Measurements from ENCODE around the gene ATP6V1G2. TPM values are rescaled to one million over a fixed set of nuclear protein-coding genes. Genes with fewer than 3 reads are reported as not detected.

ATP6V1G2 gene
- total RNA-seq, 1 donor from 2014 or later = 0.67 TPM

GRCh38 chr6:31560697-31561058, 14.3 kb upstream of the ATP6V1G2 start:
- TF ChIP-seq CTCF (IDR thresholded peaks at IDR 0.05; ENCODE audit: insufficient read depth, low read length, poor library complexity, severe bottlenecking) = no peak

GRCh38 chr6:31559958-31560696, 13.7 kb upstream of the ATP6V1G2 start:
- no peak overlapping the region for H3K4me3 ChIP-seq (ENCODE audit: low read depth, low read length)
- no peak for TF ChIP-seq CTCF (IDR thresholded peaks at IDR 0.05; ENCODE audit: insufficient read depth, low read length, poor library complexity, severe bottlenecking)
- no peak for DNase-seq (ENCODE audit: low read depth)
- H3K27me3 ChIP-seq (ENCODE audit: control insufficient read depth, insufficient read depth, low read length) = no peaks in the 10 kb centered on the region
- H3K36me3 ChIP-seq (ENCODE audit: control insufficient read depth, insufficient read depth, low read length) = peaks cover 8% of the 10 kb centered on the region

More at GRCh38 chr6:31560697-31561058, 14.3 kb upstream of the ATP6V1G2 start:
- Histone ChIP-seq H3K27me3 (ENCODE audit: control insufficient read depth, insufficient read depth, low read length) (no peaks in the 10 kb centered on the region), H3K4me3 (ENCODE audit: low read depth, low read length) (no peak overlapping the region), H3K36me3 (ENCODE audit: control insufficient read depth, insufficient read depth, low read length) (peaks cover 8% of the 10 kb centered on the region)
- no peak for DNase-seq (ENCODE audit: low read depth)

GRCh38 chr6:31559606-31559957, 13.2 kb upstream of the ATP6V1G2 start:
- H3K4me3 ChIP-seq (ENCODE audit: low read depth, low read length) = no peak overlapping the region
- no peaks in the 10 kb centered on the region for H3K27me3 ChIP-seq (ENCODE audit: control insufficient read depth, insufficient read depth, low read length)
- no peak for TF ChIP-seq CTCF (IDR thresholded peaks at IDR 0.05; ENCODE audit: insufficient read depth, low read length, poor library complexity, severe bottlenecking)
- peaks cover 8% of the 10 kb centered on the region for H3K36me3 ChIP-seq (ENCODE audit: control insufficient read depth, insufficient read depth, low read length)
- no peak for DNase-seq (ENCODE audit: low read depth)

GRCh38 chr6:31558631-31559500, 12.5 kb upstream of the ATP6V1G2 start:
- DNase-seq (ENCODE audit: low read depth) = no peak
- Histone ChIP-seq H3K36me3 (ENCODE audit: control insufficient read depth, insufficient read depth, low read length) (peaks cover 8% of the 10 kb centered on the region), H3K27me3 (ENCODE audit: control insufficient read depth, insufficient read depth, low read length) (no peaks in the 10 kb centered on the region), H3K4me3 (ENCODE audit: low read depth, low read length) (no peak overlapping the region)
- no peak for TF ChIP-seq CTCF (IDR thresholded peaks at IDR 0.05; ENCODE audit: insufficient read depth, low read length, poor library complexity, severe bottlenecking)

GRCh38 chr6:31558318-31558625, 11.9 kb upstream of the ATP6V1G2 start:
- H3K36me3 ChIP-seq (ENCODE audit: control insufficient read depth, insufficient read depth, low read length) = peaks cover 8% of the 10 kb centered on the region
- H3K4me3 ChIP-seq (ENCODE audit: low read depth, low read length) = no peak overlapping the region
- TF ChIP-seq CTCF (IDR thresholded peaks at IDR 0.05; ENCODE audit: insufficient read depth, low read length, poor library complexity, severe bottlenecking) = no peak
- DNase-seq (ENCODE audit: low read depth) = no peak
- H3K27me3 ChIP-seq (ENCODE audit: control insufficient read depth, insufficient read depth, low read length) = no peaks in the 10 kb centered on the region

Data from kidney epithelial cell (primary cell).